Activated CD4-positive, alpha-beta memory T cell treated with anti-CD3 and anti-CD28 coated beads for 36 hours (primary cell): ENCODE measurements around the gene USP5. TPM values are rescaled to one million over a fixed set of nuclear protein-coding genes. Genes with fewer than 3 reads are reported as not detected.
"Not testable (repeated sequence)": the region's sequence is repeated elsewhere in the genome, so short reads cannot be mapped to it uniquely, and the experiment has no call there.

Source experiments
- CTCF ChIA-PET: fragments of 350-600 bp; sonication (Branson Sonifier 250); formaldehyde crosslinking; loops from one replicate; lab custom pipeline; 2021; ENCODE audit warnings: antibody characterized with exemption, inconsistent platforms; lab: Charles Lee
- POLR2A ChIA-PET: fragments of 350-600 bp; sonication (Branson Sonifier 250); formaldehyde crosslinking; loops from one replicate; lab custom pipeline; 2021; ENCODE audit warnings: antibody characterized with exemption; lab: Charles Lee
- DNase-seq: peaks from one replicate; pipeline ENCODE4 v3.0.0-alpha.2; 2020
- H3K27ac Mint-ChIP-seq: one replicate; pipeline ENCODE4 v1.8.0; 2021; ENCODE audit warnings: mixed read lengths
- H3K27me3 Mint-ChIP-seq: one replicate; pipeline ENCODE4 v1.8.0; 2021; ENCODE audit warnings: mixed read lengths
- H3K36me3 Mint-ChIP-seq: one replicate; pipeline ENCODE4 v1.8.0; 2021; ENCODE audit warnings: mixed read lengths
- H3K4me1 Mint-ChIP-seq: one replicate; pipeline ENCODE4 v1.8.0; 2021; ENCODE audit warnings: low read depth, mixed read lengths
- H3K4me3 Mint-ChIP-seq: one replicate; pipeline ENCODE4 v1.8.0; 2021; ENCODE audit warnings: mild to moderate bottlenecking, mixed read lengths
- H3K9me3 Mint-ChIP-seq: one replicate; pipeline ENCODE4 v1.8.0; 2021; ENCODE audit warnings: mixed read lengths
- intact Hi-C: fragments of 100-400 bp; cut with micrococcal nuclease; formaldehyde crosslinking; loops from one replicate; pipeline ENCODE4 v1.15.1; 2023
- total RNA-seq, 2 experiments: library from RNA; stranded (reverse); gene quantifications; one replicate each; pipeline ENCODE4 v1.2.3, GENCODE V29; 2021

Gene USP5
- total RNA-seq, 2 experiments from 2014 or later: 125 to 130 TPM

DNA sequence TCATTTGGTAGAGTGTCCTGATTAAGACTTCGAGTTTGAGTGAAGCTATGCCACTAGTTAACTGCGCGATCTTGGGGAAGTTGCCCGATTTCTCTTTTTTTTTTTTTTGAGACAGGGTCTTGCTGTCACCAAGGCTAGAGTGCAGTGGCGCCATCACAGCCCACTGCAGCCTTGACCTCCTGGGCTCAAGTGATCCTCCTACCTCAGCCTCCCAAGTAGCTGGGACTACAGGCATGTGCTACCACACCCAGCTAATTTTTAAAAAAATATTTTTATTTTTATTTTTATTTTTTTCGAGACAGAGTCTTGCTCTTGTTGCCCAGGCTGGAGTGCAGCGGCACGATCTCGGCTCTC, 22.0 kb downstream of the USP5 start:
- Mint-ChIP-seq H3K27ac (peak overlapping the region; percentile 85), H3K4me1 (peaks cover 44% of the 10 kb centered on the region), H3K36me3 (peaks cover 43% of the 10 kb centered on the region), H3K4me3 (peak overlapping the region; percentile 87)
- not testable (repeated sequence) for DNase-seq, H3K27me3 Mint-ChIP-seq, H3K9me3 Mint-ChIP-seq
- intact Hi-C loops: loop anchor here (5.0 kb wide), 2 partner anchors 218 to 233 kb away; partner anchors contain the start of genes C1R and C1RL
- POLR2A ChIA-PET: interaction anchor here (0.6 to 5.7 kb wide), 5 partner anchors 21 to 234 kb away, joined by 3 to 59 read pairs (median 7); partner anchors contain the start of genes C12orf57, CDCA3, MLF2 and RNU7-1
- CTCF ChIA-PET: interaction anchor here (2.5 to 4.1 kb wide), 4 partner anchors 18 to 52 kb away, joined by 10 to 74 read pairs (median 38); partner anchors contain the start of genes CDCA3, LRRC23 and USP5

DNA sequence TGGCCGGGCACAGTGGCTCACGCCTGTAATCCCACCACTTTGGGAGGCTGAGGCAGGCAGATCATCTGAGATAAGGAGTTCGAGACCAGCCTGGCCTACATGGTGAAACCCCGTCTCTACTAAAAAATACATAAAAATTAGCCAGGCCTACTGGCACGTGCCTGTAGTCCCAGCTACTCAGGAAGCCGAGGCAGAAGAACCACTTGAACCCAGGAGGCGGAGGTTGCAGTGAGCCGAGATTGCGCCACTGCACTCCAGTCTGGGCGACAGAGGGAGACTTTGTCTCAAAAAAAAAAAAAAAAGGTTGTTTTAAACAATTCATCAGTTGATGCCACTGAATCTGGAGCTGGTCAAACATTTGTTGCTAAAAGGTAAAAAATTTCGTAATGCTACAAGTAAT, 27.9 kb downstream of the USP5 start:
- H3K9me3 Mint-ChIP-seq, DNase-seq, intact Hi-C loops, H3K27me3 Mint-ChIP-seq, H3K4me1 Mint-ChIP-seq, H3K4me3 Mint-ChIP-seq, H3K27ac Mint-ChIP-seq: not testable (repeated sequence)
- H3K36me3 Mint-ChIP-seq: peaks cover 13% of the 10 kb centered on the region
- CTCF ChIA-PET: interaction anchor here (0.7 to 2.0 kb wide), 2 partner anchors 11 to 15 kb away, joined by 3 to 7 read pairs; no protein-coding TSS in a partner anchor
- POLR2A ChIA-PET: interaction anchor here (0.6 kb wide), 1 partner anchor 119 kb away, joined by 4 read pairs; no protein-coding TSS in a partner anchor

GRCh38 chr12:6883252-6883651, 31.3 kb downstream of the USP5 start:
- DNase-seq: no peak
- Mint-ChIP-seq H3K4me3 (no peak overlapping the region), H3K4me1 (no peaks in the 10 kb centered on the region), H3K9me3 (no peaks in the 10 kb centered on the region), H3K27ac (no peak overlapping the region), H3K27me3 (no peaks in the 10 kb centered on the region), H3K36me3 (peaks cover 6% of the 10 kb centered on the region)
- ChIA-PET POLR2A (interaction anchor here (1.0 to 1.9 kb wide), 2 partner anchors 11 to 30 kb away, joined by 3 to 7 read pairs; partner anchors contain the start of gene SPSB2), CTCF (interaction anchor here (1.1 to 2.5 kb wide), 2 partner anchors 10 to 130 kb away, joined by 3 to 17 read pairs; partner anchors contain the start of genes MLF2 and SPSB2)
- intact Hi-C loops: no loop called here

- peaks cover 6% of the 10 kb centered on the region for H3K36me3 Mint-ChIP-seq
- DNase-seq: no peak
- H3K27me3 Mint-ChIP-seq: no peaks in the 10 kb centered on the region
- no peak overlapping the region for H3K4me3 Mint-ChIP-seq
- H3K4me1 Mint-ChIP-seq: no peaks in the 10 kb centered on the region
- no peaks in the 10 kb centered on the region for H3K9me3 Mint-ChIP-seq
- CTCF ChIA-PET: interaction anchor here (1.1 kb wide), 1 partner anchor 131 kb away, joined by 3 read pairs; the partner anchor contains the start of gene MLF2
- POLR2A ChIA-PET: no interaction called here
- H3K27ac Mint-ChIP-seq: no peak overlapping the region
- intact Hi-C loops: no loop called here
Measured at GRCh38 chr12:6883683-6884082, 31.7 kb downstream of the USP5 start.

DNA sequence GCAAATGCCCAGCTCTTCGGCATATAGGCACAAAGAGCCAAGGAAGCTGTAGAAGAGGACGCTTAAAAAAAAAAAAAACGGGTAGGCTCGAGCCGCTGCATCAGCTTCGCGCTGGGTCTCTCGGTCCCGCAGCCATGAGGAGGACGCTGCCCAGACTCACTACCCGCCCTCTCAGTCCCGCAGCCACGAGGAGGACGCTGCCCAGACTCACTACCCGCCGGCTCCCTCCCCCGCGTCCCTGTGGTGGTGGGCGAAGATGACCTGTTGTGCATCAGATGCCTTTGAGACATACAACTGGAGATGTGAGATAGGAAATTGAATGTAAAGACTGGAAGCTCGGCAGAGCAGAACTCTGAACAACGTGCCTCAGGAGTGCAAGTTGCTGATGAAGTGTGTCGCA, 32.6 kb downstream of the USP5 start:
- CTCF ChIA-PET: interaction anchor here (0.6 to 0.8 kb wide), 2 partner anchors 11 to 41 kb away, joined by 3 read pairs; partner anchors contain the start of gene SPSB2

GRCh38 chr12:6886206-6886999, 34.5 kb downstream of the USP5 start:
- H3K4me1 Mint-ChIP-seq, DNase-seq, CTCF ChIA-PET, intact Hi-C loops, H3K4me3 Mint-ChIP-seq, H3K27ac Mint-ChIP-seq, H3K27me3 Mint-ChIP-seq, H3K9me3 Mint-ChIP-seq, H3K36me3 Mint-ChIP-seq: not testable (repeated sequence)
- POLR2A ChIA-PET: interaction anchor here (1.0 kb wide), 1 partner anchor 13 kb away, joined by 3 read pairs; the partner anchor contains the start of gene SPSB2

More for the DNA sequence above, 32.6 kb downstream of the USP5 start:
- POLR2A ChIA-PET: no interaction called here
- intact Hi-C loops: no loop called here
- H3K36me3 Mint-ChIP-seq: peaks cover 6% of the 10 kb centered on the region
- no peaks in the 10 kb centered on the region for H3K27me3 Mint-ChIP-seq
- no peaks in the 10 kb centered on the region for H3K9me3 Mint-ChIP-seq
- DNase-seq: no peak
- H3K4me3 Mint-ChIP-seq: no peak overlapping the region
- no peaks in the 10 kb centered on the region for H3K4me1 Mint-ChIP-seq
- no peak overlapping the region for H3K27ac Mint-ChIP-seq

DNA sequence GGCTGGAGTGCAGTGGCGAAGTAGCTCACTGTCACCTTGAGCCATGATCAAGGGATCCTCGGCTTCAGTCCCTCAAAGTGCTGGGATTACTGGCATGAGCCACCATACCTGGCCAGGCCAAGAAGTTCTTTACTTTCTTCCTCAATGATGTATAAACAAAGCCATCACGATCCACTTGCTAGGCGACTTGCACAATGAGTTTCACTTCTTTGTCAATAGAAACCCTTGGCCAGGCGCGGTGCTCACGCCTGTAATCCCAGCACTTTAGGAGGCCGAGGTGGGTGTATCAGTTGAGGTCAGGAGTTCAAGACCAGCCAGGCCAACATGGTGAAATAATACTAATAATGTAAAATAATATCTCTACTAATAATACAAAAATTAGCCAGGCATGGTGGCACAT, 35.5 kb downstream of the USP5 start:
- CTCF ChIA-PET: no interaction called here

DNA sequence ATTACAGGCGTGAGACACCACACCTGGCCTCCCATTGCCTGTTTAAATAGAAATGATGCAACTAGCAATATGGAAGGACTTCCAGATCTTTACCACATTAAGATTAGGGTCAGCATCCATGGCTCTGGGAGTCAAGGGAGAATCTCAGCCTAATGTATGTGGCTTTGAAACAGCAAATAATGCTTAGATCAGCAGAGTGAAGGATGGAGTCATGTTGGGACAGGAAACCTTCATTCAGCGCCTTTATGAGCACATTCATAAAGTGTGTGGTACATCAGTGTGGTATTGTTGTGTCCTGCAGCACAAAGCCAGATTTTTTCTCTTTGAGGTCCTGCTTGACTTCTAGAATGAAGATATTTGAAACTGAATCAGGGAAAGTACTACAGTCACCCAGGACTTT, 36.4 kb downstream of the USP5 start:
- Mint-ChIP-seq H3K4me3 (no peak overlapping the region), H3K36me3 (peaks cover 8% of the 10 kb centered on the region), H3K27ac (peak overlapping the region; percentile 38), H3K27me3 (no peaks in the 10 kb centered on the region), H3K4me1 (peaks cover 17% of the 10 kb centered on the region), H3K9me3 (no peaks in the 10 kb centered on the region)
- ChIA-PET POLR2A (no interaction called here), CTCF (no interaction called here)
- no peak for DNase-seq
- intact Hi-C loops: no loop called here

More for the DNA sequence above, 35.5 kb downstream of the USP5 start:
- POLR2A ChIA-PET: interaction anchor here (1.0 kb wide), 1 partner anchor 14 kb away, joined by 3 read pairs; the partner anchor contains the start of gene SPSB2
- intact Hi-C loops: no loop called here
- Mint-ChIP-seq H3K4me1 (peaks cover 15% of the 10 kb centered on the region), H3K9me3 (no peaks in the 10 kb centered on the region), H3K36me3 (peaks cover 8% of the 10 kb centered on the region), H3K4me3 (no peak overlapping the region), H3K27ac (no peak overlapping the region), H3K27me3 (no peaks in the 10 kb centered on the region)
- DNase-seq: no peak

DNA sequence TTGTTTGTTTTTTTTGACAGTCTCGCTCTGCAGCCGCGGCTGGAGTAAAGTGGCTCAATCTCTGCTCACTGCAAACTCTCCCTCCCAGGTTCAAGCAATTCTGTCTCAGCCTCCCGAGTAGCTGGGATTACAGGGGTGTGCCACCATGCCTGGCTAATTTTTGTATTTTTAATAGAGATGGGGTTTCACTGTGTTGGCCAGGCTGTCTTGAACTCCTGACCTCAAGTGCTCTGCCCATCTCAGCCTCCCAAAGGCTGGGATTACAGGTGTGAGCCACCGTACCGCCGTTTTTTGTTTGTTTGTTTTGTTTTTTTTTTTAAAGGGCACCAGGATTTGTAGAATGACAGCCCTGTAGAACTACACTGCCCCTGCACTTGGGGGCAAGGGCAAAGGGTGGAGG, 36.8 kb downstream of the USP5 start:
- H3K36me3 Mint-ChIP-seq, DNase-seq, POLR2A ChIA-PET, H3K9me3 Mint-ChIP-seq, intact Hi-C loops, H3K27me3 Mint-ChIP-seq, H3K4me3 Mint-ChIP-seq: not testable (repeated sequence)
- CTCF ChIA-PET: interaction anchor here (3.2 kb wide), 1 partner anchor 20 kb away, joined by 27 read pairs; no protein-coding TSS in a partner anchor
- Mint-ChIP-seq H3K4me1 (peaks cover 17% of the 10 kb centered on the region), H3K27ac (peak overlapping the region; percentile 38)

- CTCF ChIA-PET: interaction anchor here (3.2 kb wide), 1 partner anchor 21 kb away, joined by 27 read pairs; no protein-coding TSS in a partner anchor
- H3K36me3 Mint-ChIP-seq, H3K27me3 Mint-ChIP-seq, POLR2A ChIA-PET, DNase-seq, intact Hi-C loops, H3K9me3 Mint-ChIP-seq: not testable (repeated sequence)
- Mint-ChIP-seq H3K4me3 (peak overlapping the region; percentile 84), H3K4me1 (peaks cover 17% of the 10 kb centered on the region), H3K27ac (peak overlapping the region; percentile 97)
Measured at GRCh38 chr12:6889775-6890573, 38.0 kb downstream of the USP5 start.
